GM18873 (cell line): ENCODE measurements around the gene TBX3.

Source experiments
- ATAC-seq: cut with Tn5 transposase; IDR thresholded peaks from one replicate; pipeline ENCODE4 v1.9.1; 2021; ENCODE audit warnings: mild to moderate bottlenecking, moderate library complexity, moderate number of reproducible peaks; ENCODE audit not compliant: unreplicated experiment, low FRiP score

TBX3 gene

DNA sequence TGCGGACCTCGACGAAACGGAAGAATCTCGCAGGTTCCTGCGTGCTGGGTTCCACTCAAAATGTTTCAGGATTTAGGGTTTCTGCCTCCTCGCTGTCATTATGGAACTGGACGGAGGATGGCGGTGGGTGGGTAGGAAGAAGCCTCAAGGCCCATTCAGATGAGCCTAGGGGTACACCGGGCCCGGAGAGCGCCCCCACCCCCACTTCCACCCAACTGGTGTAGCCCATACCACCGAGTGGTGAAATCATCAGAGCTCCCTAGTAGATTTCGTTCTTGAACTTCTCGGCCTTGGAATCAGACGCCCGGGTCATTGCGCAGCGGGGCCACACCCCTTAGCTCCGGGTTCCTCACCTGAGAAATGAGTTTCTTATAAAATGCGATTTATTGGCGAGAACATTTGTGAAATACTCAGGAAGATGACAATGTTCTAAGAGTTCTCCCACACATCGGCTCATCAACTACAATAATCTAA, 13.3 kb upstream of the TBX3 start:
- ATAC-seq, result no peak

DNA sequence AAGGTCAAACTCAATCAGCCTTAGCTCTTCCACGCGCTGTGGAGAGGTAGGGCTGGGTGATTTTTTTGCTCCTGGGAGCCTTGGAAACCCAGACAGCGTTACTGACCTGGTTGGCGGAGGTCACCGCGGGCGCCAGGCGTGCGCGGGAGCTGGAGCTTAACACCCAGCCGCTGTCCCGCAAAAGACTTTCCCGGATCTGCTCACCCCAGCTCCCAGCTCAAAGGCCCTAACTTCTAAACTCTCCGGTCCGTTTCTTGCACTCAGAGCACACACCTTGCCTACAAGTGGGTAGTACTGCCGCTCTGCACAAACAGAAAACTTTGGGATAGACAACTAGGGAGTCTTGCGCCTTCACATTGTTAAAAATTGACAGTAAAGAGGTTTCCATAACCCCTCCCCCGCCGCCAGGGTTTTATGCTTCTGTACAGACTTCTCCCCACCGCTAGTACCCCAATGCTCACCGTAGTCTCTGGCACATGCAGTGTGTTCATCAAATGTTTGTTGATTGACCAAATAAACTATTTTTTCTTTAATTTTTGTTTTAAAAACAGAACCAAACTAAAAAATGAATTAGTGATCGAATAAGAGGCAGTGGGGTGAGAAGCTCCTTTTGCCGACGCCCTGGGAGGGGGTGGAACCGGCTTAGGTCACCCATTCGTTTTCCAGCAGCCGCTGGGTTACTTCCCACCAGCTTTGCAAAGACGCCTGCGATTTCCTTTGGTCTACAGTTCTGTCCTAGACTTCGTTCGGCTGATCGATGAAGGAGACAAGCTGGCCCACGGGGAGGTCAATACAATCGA, 12.7 kb upstream of the TBX3 start:
- ATAC-seq, result no peak

DNA sequence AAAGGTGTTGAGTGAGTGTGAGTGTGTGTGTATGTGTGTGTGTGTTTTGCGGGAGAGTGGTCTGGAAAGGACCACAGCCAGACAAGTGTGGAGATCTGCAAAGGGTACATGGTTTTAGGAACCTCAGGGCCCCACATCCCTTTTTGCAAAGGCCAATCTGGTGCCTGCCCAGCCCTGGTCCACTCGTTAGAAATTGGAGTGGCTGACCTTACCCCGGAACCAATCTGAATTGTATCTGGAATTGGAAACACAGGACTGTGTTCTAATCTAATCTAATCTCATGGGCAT, 11.3 kb upstream of the TBX3 start:
- no peak for ATAC-seq

- no peak for ATAC-seq
These were observed 10.7 kb upstream of the TBX3 start for GRCh38 chr12:114694436-114695304.

- ATAC-seq, result no peak
These were observed 9.6 kb upstream of the TBX3 start for GRCh38 chr12:114693532-114693931.

GRCh38 chr12:114693059-114693531, 9.1 kb upstream of the TBX3 start:
- no peak for ATAC-seq

- ATAC-seq, result no peak
These were observed 8.4 kb upstream of the TBX3 start for GRCh38 chr12:114692186-114693058.

GRCh38 chr12:114691763-114692185, 7.8 kb upstream of the TBX3 start:
- ATAC-seq, result no peak

DNA sequence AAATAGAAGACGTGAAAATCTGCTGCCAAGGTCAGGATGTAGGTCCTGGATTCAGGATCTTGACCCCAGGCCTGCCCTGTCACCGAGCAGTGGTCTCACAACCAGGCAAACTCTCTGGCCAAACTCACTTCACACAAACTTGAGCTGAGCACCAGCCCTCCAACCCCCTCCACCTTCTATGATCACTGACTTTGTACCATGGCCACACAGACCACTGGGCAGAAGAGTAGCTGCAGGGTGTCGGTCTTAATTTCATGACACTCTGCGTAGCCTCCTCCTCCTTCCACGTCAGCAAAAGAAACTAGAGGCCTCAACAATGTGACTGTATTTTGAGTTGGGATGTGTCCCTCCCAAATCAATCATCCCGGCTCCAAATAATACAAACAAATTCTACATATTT, 7.2 kb upstream of the TBX3 start:
- no peak for ATAC-seq

GRCh38 chr12:114690267-114691135, 6.5 kb upstream of the TBX3 start:
- no peak for ATAC-seq

- ATAC-seq, result no peak
These were observed 5.4 kb upstream of the TBX3 start for GRCh38 chr12:114689075-114689994.

GRCh38 chr12:114688256-114688845, 4.4 kb upstream of the TBX3 start:
- no peak for ATAC-seq

DNA sequence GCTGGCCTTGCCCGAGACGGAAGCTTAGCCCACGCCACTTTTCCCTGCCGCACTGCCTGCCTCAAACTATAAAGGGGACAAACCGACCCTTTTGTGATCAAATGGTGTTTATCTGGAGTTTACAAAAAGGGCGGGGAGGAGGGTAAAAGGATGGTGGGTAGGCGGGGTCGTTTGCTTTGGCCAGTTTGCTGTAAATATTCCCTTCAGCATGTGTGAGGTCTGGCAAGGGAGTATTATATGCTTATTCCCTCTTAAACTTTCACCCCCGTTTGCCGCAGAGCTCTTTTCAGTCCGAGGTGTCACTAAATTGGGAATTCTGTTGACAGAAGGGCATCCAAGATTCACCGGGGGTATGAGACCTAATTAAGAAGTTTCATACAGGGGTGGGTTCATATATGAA, 3.8 kb upstream of the TBX3 start:
- no peak for ATAC-seq

- ATAC-seq, result no peak
These were observed 3.0 kb upstream of the TBX3 start for GRCh38 chr12:114686773-114687500.

- no peak for ATAC-seq
These were observed 2.4 kb upstream of the TBX3 start for GRCh38 chr12:114686426-114686772.

- no peak for ATAC-seq
These were observed 1.9 kb upstream of the TBX3 start for GRCh38 chr12:114685869-114686268.

DNA sequence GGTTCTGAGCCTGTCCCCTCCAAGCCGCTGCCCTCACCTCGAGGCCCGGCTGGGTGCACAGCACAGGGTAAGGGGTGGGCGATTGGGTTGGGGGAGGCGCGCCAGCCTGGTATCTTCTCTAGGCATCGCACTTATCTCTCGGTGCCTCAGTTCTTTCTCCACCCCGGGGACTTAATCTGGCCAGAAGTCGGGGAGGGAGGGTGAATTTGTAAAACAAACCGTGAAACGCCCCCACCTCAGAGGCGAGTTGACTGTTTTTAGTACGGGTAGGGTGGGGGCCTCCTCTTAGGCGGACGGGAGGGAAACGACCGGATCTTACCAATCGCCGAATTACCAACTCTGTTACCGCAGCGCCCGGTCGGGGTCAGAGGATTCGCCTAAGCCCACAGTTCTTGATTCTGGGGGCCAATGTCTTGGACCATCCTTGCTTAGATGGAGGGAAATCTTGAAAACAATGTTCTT, 1.4 kb upstream of the TBX3 start:
- no peak for ATAC-seq

DNA sequence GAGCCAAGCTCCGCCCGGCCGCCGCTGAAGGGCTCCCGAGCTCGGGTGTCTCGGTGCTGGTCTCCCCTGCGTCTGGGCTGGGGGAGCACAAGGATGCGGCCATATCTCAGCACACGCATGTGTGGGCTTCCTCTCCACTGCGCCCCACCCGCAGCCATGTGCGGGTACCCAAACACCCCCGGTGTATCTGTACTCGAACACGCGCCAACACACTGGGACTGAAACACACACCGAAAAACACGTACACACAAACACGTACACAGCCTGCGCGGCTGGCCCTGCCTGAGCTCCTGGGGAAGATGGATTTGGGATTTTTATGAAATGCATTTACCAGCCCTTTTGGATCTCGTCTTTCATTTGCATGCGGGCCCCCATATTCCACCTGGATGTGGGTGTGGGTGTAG, 897 bp upstream of the TBX3 start:
- no peak for ATAC-seq
